H1 (cell line): ENCODE measurements around the gene MMP17. TPM values are rescaled to one million over a fixed set of nuclear protein-coding genes. Genes with fewer than 3 reads are reported as not detected.
A peak's percentile ranks its signal among the peaks of the same experiment; 100 is the strongest.

Experiments used
- CTCF ChIA-PET: fragments of 300-600 bp; sonication (Branson Sonifier 250); formaldehyde crosslinking; loops from one replicate; lab custom pipeline; 2021; ENCODE audit not compliant: partially characterized antibody; lab: Charles Lee
- POLR2A ChIA-PET: fragments of 300-600 bp; sonication (Branson Sonifier 250); formaldehyde crosslinking; loops from one replicate; lab custom pipeline; 2021; ENCODE audit warnings: inconsistent platforms; ENCODE audit not compliant: partially characterized antibody; lab: Charles Lee
- DNase-seq, 2 experiments: peaks; one replicate each; pipeline versions ENCODE4 v3.0.0 to v3.0.0-alpha.2; 2010 to 2022; ENCODE audit warnings: low spot score in 2 of 2, low read depth in 1 of 2, mixed read lengths in 1 of 2
- FAIRE-seq: peaks from 2 replicates; lab custom pipeline; 2011; peaks lifted over from hg19 to GRCh38; lab: Jason Lieb, UNC
- H2AFZ ChIP-seq: 2 replicates; pipeline ENCODE4 v1.8.1; 2012; ENCODE audit warnings: low read length, inconsistent platforms
- H2AK5ac ChIP-seq: 2 replicates; pipeline ENCODE4 v1.6.1; 2013; ENCODE audit warnings: low read depth, low read length
- H2BK120ac ChIP-seq: replicated peaks from 2 replicates; pipeline ENCODE3; 2013; ENCODE audit warnings: low read depth, low read length, inconsistent platforms
- H2BK12ac ChIP-seq: 2 replicates; pipeline ENCODE4 v1.6.1; 2013; ENCODE audit warnings: low read depth, low read length
- H2BK15ac ChIP-seq: 2 replicates; pipeline ENCODE4 v1.6.1; 2013; ENCODE audit warnings: low read length
- H2BK20ac ChIP-seq: 2 replicates; pipeline ENCODE4 v1.6.1; 2013; ENCODE audit warnings: low read length
- H2BK5ac ChIP-seq: 2 replicates; pipeline ENCODE4 v1.6.1; 2013; ENCODE audit warnings: low read depth, low read length
- H3K14ac ChIP-seq: 2 replicates; pipeline ENCODE4 v1.6.1; 2013; ENCODE audit warnings: inconsistent platforms; ENCODE audit not compliant: insufficient read length
- H3K18ac ChIP-seq: 2 replicates; pipeline ENCODE4 v1.6.1; 2013; ENCODE audit warnings: low read length; ENCODE audit errors: extremely low read depth
- H3K23ac ChIP-seq: 2 replicates; pipeline ENCODE4 v1.6.1; 2013; ENCODE audit warnings: inconsistent platforms; ENCODE audit not compliant: insufficient read length
- H3K23me2 ChIP-seq: 2 replicates; pipeline ENCODE4 v1.6.1; 2013; ENCODE audit warnings: low read depth, low read length
- H3K27ac ChIP-seq: 2 replicates; pipeline ENCODE4 v1.6.1; 2011; ENCODE audit warnings: low read depth, low read length, inconsistent platforms
- H3K27me3 ChIP-seq, 4 experiments: replicated peaks in 1 of 4; 1 replicate in 1 of 4; 2 replicates in 3 of 4; pipeline versions ENCODE4 v1.6.1 to v1.8.1; 2011 to 2013; ENCODE audit warnings: low read length in 3 of 4, mild to moderate bottlenecking in 3 of 4, inconsistent platforms in 2 of 4, mixed read lengths in 2 of 4, moderate library complexity in 1 of 4; ENCODE audit not compliant: control insufficient read depth in 3 of 4, insufficient read depth in 3 of 4; ENCODE audit errors: extremely low read depth in 1 of 4
- H3K36me3 ChIP-seq, 4 experiments: 2 replicates each; pipeline versions ENCODE4 v1.6.1 to v1.8.1; 2011 to 2013; ENCODE audit warnings: mild to moderate bottlenecking in 4 of 4, low read length in 3 of 4, moderate library complexity in 2 of 4, control low read depth in 1 of 4, inconsistent platforms in 1 of 4; ENCODE audit not compliant: insufficient read depth in 4 of 4, control insufficient read depth in 2 of 4
- H3K4ac ChIP-seq: replicated peaks from 2 replicates; pipeline ENCODE3; 2013; ENCODE audit warnings: low read length, low read depth, mixed read lengths, inconsistent platforms; ENCODE audit not compliant: insufficient read length
- H3K4me1 ChIP-seq, 4 experiments: replicated peaks in 1 of 4; 1 replicate in 1 of 4; 2 replicates in 3 of 4; pipeline versions ENCODE4 v1.6.1 to v1.8.1; 2011 to 2013; ENCODE audit warnings: low read length in 3 of 4, inconsistent platforms in 2 of 4, mixed read lengths in 1 of 4; ENCODE audit not compliant: insufficient read depth in 4 of 4, control insufficient read depth in 3 of 4
- H3K4me2 ChIP-seq, 2 experiments: 2 replicates each; pipeline versions ENCODE4 v1.6.1 to v1.8.1; 2011 to 2013; ENCODE audit warnings: low read depth in 2 of 2, low read length in 2 of 2, control low read depth in 1 of 2, inconsistent platforms in 1 of 2, mild to moderate bottlenecking in 1 of 2; ENCODE audit not compliant: insufficient read depth in 1 of 2
- H3K4me3 ChIP-seq, 4 experiments: fragments of 200-600, 300-600 bp in 1 of 4; sonication (generic), shearing (Covaris generic), sonication (Bioruptor Twin) in 1 of 4; 2 replicates each; pipeline versions ENCODE4 v1.5.1 to v1.8.1; 2011 to 2016; ENCODE audit warnings: low read length in 4 of 4, low read depth in 3 of 4, control low read depth in 2 of 4, inconsistent platforms in 2 of 4, mild to moderate bottlenecking in 2 of 4, mixed read lengths in 1 of 4, moderate library complexity in 1 of 4; ENCODE audit not compliant: insufficient read depth in 2 of 4; ENCODE audit errors: extremely low read depth in 1 of 4
- H3K56ac ChIP-seq: replicated peaks from 2 replicates; pipeline ENCODE3; 2013; ENCODE audit warnings: low read depth, mild to moderate bottlenecking, mixed read lengths, low read length, inconsistent platforms; ENCODE audit not compliant: insufficient read length
- H3K79me1 ChIP-seq: 2 replicates; pipeline ENCODE4 v1.6.1; 2013; ENCODE audit warnings: low read depth, low read length, control low read depth
- H3K79me2 ChIP-seq, 2 experiments: 2 replicates each; pipeline versions ENCODE4 v1.6.1 to v1.8.1; 2012 to 2013; ENCODE audit warnings: low read length in 2 of 2, mild to moderate bottlenecking in 2 of 2, inconsistent platforms in 1 of 2; ENCODE audit not compliant: insufficient read depth in 2 of 2, control insufficient read depth in 1 of 2
- H3K9ac ChIP-seq, 4 experiments: replicated peaks in 1 of 4; 1 replicate in 1 of 4; 2 replicates in 3 of 4; pipeline versions ENCODE4 v1.6.1 to v1.8.1; 2011 to 2013; ENCODE audit warnings: low read depth in 3 of 4, low read length in 3 of 4, control low read depth in 2 of 4, mild to moderate bottlenecking in 2 of 4, moderate library complexity in 2 of 4, inconsistent platforms in 1 of 4; ENCODE audit errors: extremely low read depth in 1 of 4
- H3K9me3 ChIP-seq, 2 experiments: 2 replicates each; pipeline versions ENCODE4 v1.6.1 to v1.8.1; 2012 to 2013; ENCODE audit warnings: mild to moderate bottlenecking in 2 of 2, moderate library complexity in 2 of 2, control low read depth in 1 of 2, inconsistent platforms in 1 of 2, low read depth in 1 of 2, low read length in 1 of 2, mixed read lengths in 1 of 2; ENCODE audit not compliant: insufficient read depth in 2 of 2
- H4K20me1 ChIP-seq, 2 experiments: replicated peaks in 1 of 2; 2 replicates each; pipeline versions ENCODE3 to v1.8.1; 2011 to 2013; ENCODE audit warnings: inconsistent platforms in 2 of 2, low read length in 2 of 2, mild to moderate bottlenecking in 1 of 2; ENCODE audit not compliant: insufficient read depth in 2 of 2, control insufficient read depth in 1 of 2
- H4K5ac ChIP-seq: 2 replicates; pipeline ENCODE4 v1.6.1; 2013; ENCODE audit warnings: low read length, low read depth, mixed read lengths, inconsistent platforms; ENCODE audit not compliant: insufficient read length
- H4K8ac ChIP-seq: 2 replicates; pipeline ENCODE4 v1.8.0; 2013; ENCODE audit warnings: mild to moderate bottlenecking, moderate library complexity, low read length, inconsistent platforms; ENCODE audit not compliant: insufficient read depth; ENCODE audit errors: extremely low read depth
- H4K91ac ChIP-seq: replicated peaks from 2 replicates; pipeline ENCODE3; 2013; ENCODE audit warnings: low read length, mixed read lengths, inconsistent platforms; ENCODE audit not compliant: insufficient read length
- BCL11A ChIP-seq, 2 experiments: IDR thresholded peaks; one replicate each; pipeline ENCODE4 v1.6.1; 2011; ENCODE audit warnings: low read depth in 2 of 2, low read length in 2 of 2, mild to moderate bottlenecking in 2 of 2
- CREB1 ChIP-seq: IDR thresholded peaks from 2 replicates; pipeline ENCODE4 v1.6.1; 2012; ENCODE audit warnings: inconsistent platforms
- EZH2 ChIP-seq: fragments of 200-600 bp; sonication (generic); IDR thresholded peaks from 2 replicates; pipeline ENCODE4 v1.7.1; 2012; ENCODE audit warnings: low read depth, mild to moderate bottlenecking, moderate library complexity, low read length, inconsistent platforms; ENCODE audit not compliant: severe bottlenecking
- GTF2F1 ChIP-seq: IDR thresholded peaks from 2 replicates; pipeline ENCODE4 v1.6.1; 2012; ENCODE audit warnings: low read depth, low read length, improper control_type of control experiment, borderline replicate concordance
- KDM1A ChIP-seq: fragments of 200-600, 300-600 bp; sonication (generic); IDR thresholded peaks from 2 replicates; pipeline ENCODE4 v1.7.1; 2016; ENCODE audit warnings: mild to moderate bottlenecking, low read length, borderline replicate concordance
- PHF8 ChIP-seq: fragments of 200-600 bp; sonication (generic); conservative IDR thresholded peaks from 2 replicates; pipeline ENCODE4 v1.7.1; 2012; ENCODE audit warnings: low read depth, mild to moderate bottlenecking, inconsistent platforms, low read length, moderate library complexity
- RBBP5 ChIP-seq: IDR thresholded peaks from 2 replicates; pipeline ENCODE4 v1.7.1; 2012; ENCODE audit warnings: low read depth, mild to moderate bottlenecking, inconsistent platforms, low read length, moderate library complexity, borderline replicate concordance
- RXRA ChIP-seq: IDR thresholded peaks from 2 replicates; pipeline ENCODE4 v1.6.1; 2011; ENCODE audit warnings: low read depth, mild to moderate bottlenecking, low read length, moderate library complexity; ENCODE audit not compliant: insufficient read depth
- SIRT6 ChIP-seq: IDR thresholded peaks from one replicate; pipeline ENCODE4 v1.7.1; 2012; ENCODE audit warnings: low read length, inconsistent platforms
- YY1 ChIP-seq: IDR thresholded peaks from 2 replicates; pipeline ENCODE4 v1.6.1; 2011; ENCODE audit warnings: low read depth, mild to moderate bottlenecking, low read length
- WGBS, 2 experiments: shearing (Covaris generic) in 1 of 2; methylation state at CpG; one replicate each; pipeline versions ENCODE4 v1.1.6 to v1.1.7; 2013 to 2015; ENCODE audit warnings: low lambda C conversion rate in 2 of 2, mixed read lengths in 2 of 2, inconsistent platforms in 1 of 2, low coverage in 1 of 2, missing lambda C conversion rate in 1 of 2; ENCODE audit not compliant: insufficient replicate concordance in 2 of 2, insufficient coverage in 1 of 2, insufficient read length in 1 of 2; ENCODE audit errors: extremely low coverage in 1 of 2, missing lambda C conversion rate in 1 of 2; 5-methylcytosine and 5-hydroxymethylcytosine counted together
- polyA plus RNA-seq, 7 experiments: library from polyadenylated mRNA; depleted of rRNA in 3 of 7; stranded (reverse) in 5 of 7; unstranded in 2 of 7; fragments of >200 nt in 5 of 7; fragments of 200-250 nt in 2 of 7; gene quantifications; 1 replicate in 5 of 7; 2 replicates in 1 of 7; 4 replicates in 1 of 7; pipeline versions ENCODE4 v1.2.1 to v1.2.3, GENCODE V29; 2011 to 2013; ENCODE audit warnings: missing spikeins in 2 of 7, mixed read lengths in 2 of 7
- total RNA-seq: library from RNA; stranded (reverse); fragmentation: NEBNext Ultra II Directional; extraction: Animal tissue kit (Norgen Biotek cat#: 25700); gene quantifications from 2 replicates; pipeline ENCODE4 v1.2.1, GENCODE V29; 2021
- TF ChIP-seq, protein P1 (sequence below): IDR thresholded peaks from 2 replicates; pipeline ENCODE4 v1.6.1; 2012; ENCODE audit warnings: low read length, inconsistent platforms

MMP17 gene
- total and polyA plus RNA-seq, 2 of the 8 experiments (the other 6 are each of a cell fraction or from before 2014, with no cell fraction given) = 41.3 to 53.8 TPM

DNA sequence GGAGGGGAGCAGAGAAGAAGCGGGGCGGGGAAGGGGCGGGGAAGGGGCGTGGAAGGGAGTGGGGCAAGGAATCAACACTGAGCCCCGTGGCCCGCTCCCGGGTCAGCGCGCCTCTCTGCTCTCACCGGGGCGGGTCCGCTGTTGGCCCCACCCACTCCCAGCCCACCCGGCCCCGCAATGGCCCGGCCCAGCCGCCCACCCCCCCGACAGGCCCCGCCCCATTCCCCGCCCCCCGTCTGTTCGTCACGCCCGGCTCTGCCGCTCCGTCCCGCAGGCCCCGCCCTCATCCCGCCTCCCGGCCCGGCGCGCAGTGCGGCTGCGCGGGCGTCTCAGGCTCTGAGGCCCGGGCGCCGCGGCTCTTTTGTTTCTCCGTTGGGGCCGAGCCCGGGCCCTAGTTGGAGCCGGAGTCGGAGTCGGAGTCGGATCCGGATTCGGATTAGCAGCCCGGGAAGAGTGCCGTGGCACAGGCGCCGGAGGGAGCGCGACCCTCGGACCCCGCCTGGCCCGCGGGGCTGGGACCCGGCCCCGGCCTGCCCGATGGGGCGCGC, 66.2 kb downstream of the MMP17 start, which contains the start of gene ULK1:
ULK1 (plus strand) TSS at position 310 of the 548 bp plus-strand sequence. CDS start 380 bp downstream, outside the sequence.
- Histone ChIP-seq H3K27me3 (no peaks in the 10 kb centered on the region), H3K9ac (peak within 1 kb of the TSS; percentile 62 to 80 (median 72); a peak in 6 of 7 replicates), H2BK120ac (no peak within 1 kb of the TSS), H2BK20ac (no peak within 1 kb of the TSS), H2BK12ac (peak within 1 kb of the TSS; percentile 68; the same call in 1 of the 2 replicates), H2BK15ac (no peak within 1 kb of the TSS), H3K14ac (no peak within 1 kb of the TSS), H4K91ac (no peak within 1 kb of the TSS), H3K18ac (0 out of 2 replicates have a peak within 1 kb of the TSS, but pooled peaks have one; percentile 32), H2BK5ac (no peak within 1 kb of the TSS), H3K9me3 (no peaks in the 10 kb centered on the region), H3K4me3 (peak within 1 kb of the TSS; percentile 59 to 75 (median 66)), H3K23me2 (peaks cover 9% of the 10 kb centered on the region; the same call in 1 of the 2 replicates), H3K4me2 (peak within 1 kb of the TSS; percentile 85 to 99), H4K20me1 (peaks cover 16 to 18% of the 10 kb centered on the region in 2 experiments), H3K4me1 (peaks cover 0 to 16% (median 14%) of the 10 kb centered on the region in 4 experiments; a peak in 6 of 7 replicates), H3K27ac (no peak within 1 kb of the TSS; the same call in 1 of the 2 replicates), H2AK5ac (no peak within 1 kb of the TSS), H3K36me3 (peaks cover 0 to 7% (median 3%) of the 10 kb centered on the region in 4 experiments; a peak in 3 of 8 replicates), H3K79me1 (peaks cover 5% of the 10 kb centered on the region), H2AFZ (no peak within 1 kb of the TSS), H4K8ac (peak within 1 kb of the TSS; percentile 95; the same call in 1 of the 2 replicates), H3K23ac (no peak within 1 kb of the TSS), H3K79me2 (peaks cover 0 to 22% of the 10 kb centered on the region in 2 experiments; a peak in 1 of 4 replicates), H3K56ac (no peak within 1 kb of the TSS), H4K5ac (peak within 1 kb of the TSS; percentile 23), H3K4ac (no peak within 1 kb of the TSS)
- no peak for FAIRE-seq
- 2% methylated on average over 20 of the region's 64 CpGs; no CpG with 5 or more reads in 1 of the 2 experiments for WGBS, 2 experiments
- CTCF ChIA-PET = no interaction called here
- peak; percentile 70 to 97 for DNase-seq
- POLR2A ChIA-PET = no interaction called here
- TF ChIP-seq GTF2F1 (no peak), RBBP5 (no peak), YY1 (no peak), KDM1A (no peak), SIRT6 (no peak), BCL11A (IDR thresholded peaks at IDR 0.05; ENCODE audit: low read depth in 2 of 2, low read length in 2 of 2) (no peak), RXRA (no peak), CREB1 (no peak), PHF8 (peak; percentile 83), EZH2 (no peak)
- TF ChIP-seq, protein P1, sequence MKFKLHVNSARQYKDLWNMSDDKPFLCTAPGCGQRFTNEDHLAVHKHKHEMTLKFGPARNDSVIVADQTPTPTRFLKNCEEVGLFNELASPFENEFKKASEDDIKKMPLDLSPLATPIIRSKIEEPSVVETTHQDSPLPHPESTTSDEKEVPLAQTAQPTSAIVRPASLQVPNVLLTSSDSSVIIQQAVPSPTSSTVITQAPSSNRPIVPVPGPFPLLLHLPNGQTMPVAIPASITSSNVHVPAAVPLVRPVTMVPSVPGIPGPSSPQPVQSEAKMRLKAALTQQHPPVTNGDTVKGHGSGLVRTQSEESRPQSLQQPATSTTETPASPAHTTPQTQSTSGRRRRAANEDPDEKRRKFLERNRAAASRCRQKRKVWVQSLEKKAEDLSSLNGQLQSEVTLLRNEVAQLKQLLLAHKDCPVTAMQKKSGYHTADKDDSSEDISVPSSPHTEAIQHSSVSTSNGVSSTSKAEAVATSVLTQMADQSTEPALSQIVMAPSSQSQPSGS = no peak
